Mesenchymal stem cell (in vitro differentiated cells and primary cell): ENCODE measurements around the gene CPNE9.
A peak's percentile ranks its signal among the peaks of the same experiment; 100 is the strongest.

Experiments used
- DNase-seq: peaks from one replicate; pipeline ENCODE4 v3.0.0-alpha.2; 2013
- H2AFZ ChIP-seq: one replicate; pipeline ENCODE4 v1.6.1; 2013; ENCODE audit warnings: low read depth, mild to moderate bottlenecking, control low read depth, inconsistent platforms, low read length, moderate library complexity
- H2AK5ac ChIP-seq: 2 replicates; pipeline ENCODE4 v1.6.1; 2013; ENCODE audit warnings: low read length, moderate library complexity, mild to moderate bottlenecking, inconsistent platforms; ENCODE audit not compliant: severe bottlenecking
- H2BK120ac ChIP-seq: one replicate; pipeline ENCODE4 v1.6.1; 2013; ENCODE audit warnings: low read depth, mild to moderate bottlenecking, inconsistent platforms, low read length, moderate library complexity
- H2BK12ac ChIP-seq, 2 experiments: one replicate each; pipeline ENCODE4 v1.6.1; 2013; ENCODE audit warnings: inconsistent platforms in 2 of 2, low read length in 2 of 2, mild to moderate bottlenecking in 2 of 2, moderate library complexity in 2 of 2, control low read depth in 1 of 2
- H2BK15ac ChIP-seq: one replicate; pipeline ENCODE4 v1.6.1; 2013; ENCODE audit warnings: mild to moderate bottlenecking, low read depth, inconsistent platforms; ENCODE audit not compliant: poor library complexity, severe bottlenecking
- H2BK5ac ChIP-seq: 2 replicates; pipeline ENCODE4 v1.6.1; 2013; ENCODE audit warnings: low read depth, mild to moderate bottlenecking, low read length, control low read depth, inconsistent platforms; ENCODE audit not compliant: poor library complexity, severe bottlenecking
- H3K14ac ChIP-seq, 2 experiments: one replicate each; pipeline ENCODE4 v1.6.1; 2013; ENCODE audit warnings: inconsistent platforms in 2 of 2, low read length in 2 of 2, control low read depth in 1 of 2, mild to moderate bottlenecking in 1 of 2, moderate library complexity in 1 of 2
- H3K18ac ChIP-seq, 2 experiments: one replicate each; pipeline ENCODE4 v1.6.1; 2013; ENCODE audit warnings: inconsistent platforms in 2 of 2, low read length in 2 of 2, control low read depth in 1 of 2, low read depth in 1 of 2, mild to moderate bottlenecking in 1 of 2
- H3K23ac ChIP-seq, 2 experiments: one replicate each; pipeline ENCODE4 v1.6.1; 2013; ENCODE audit warnings: inconsistent platforms in 2 of 2, low read length in 2 of 2, mild to moderate bottlenecking in 2 of 2, moderate library complexity in 2 of 2, control low read depth in 1 of 2
- H3K27ac ChIP-seq: 2 replicates; pipeline ENCODE4 v1.5.1; 2013; ENCODE audit warnings: mild to moderate bottlenecking, moderate library complexity, low read length, control low read depth, inconsistent platforms; ENCODE audit not compliant: poor library complexity, severe bottlenecking
- H3K27me3 ChIP-seq, 2 experiments: 2 replicates each; pipeline versions ENCODE4 v1.6.1 to v1.7.0; 2013; ENCODE audit warnings: low read length in 2 of 2, mild to moderate bottlenecking in 2 of 2, moderate library complexity in 2 of 2, control low read depth in 1 of 2, inconsistent platforms in 1 of 2; ENCODE audit not compliant: control insufficient read depth in 1 of 2, insufficient read depth in 1 of 2
- H3K36me3 ChIP-seq, 2 experiments: 2 replicates each; pipeline versions ENCODE4 v1.6.1 to v1.7.0; 2013; ENCODE audit warnings: low read length in 2 of 2, control low read depth in 1 of 2, inconsistent platforms in 1 of 2, low read depth in 1 of 2, mild to moderate bottlenecking in 1 of 2; ENCODE audit not compliant: insufficient read depth in 2 of 2, control insufficient read depth in 1 of 2
- H3K4ac ChIP-seq, 2 experiments: one replicate each; pipeline ENCODE4 v1.6.1; 2013; ENCODE audit warnings: inconsistent platforms in 2 of 2, low read length in 2 of 2, mild to moderate bottlenecking in 2 of 2, moderate library complexity in 2 of 2, control low read depth in 1 of 2, low read depth in 1 of 2
- H3K4me1 ChIP-seq: 2 replicates; pipeline ENCODE4 v1.6.1; 2013; ENCODE audit warnings: low read depth, low read length, control low read depth; ENCODE audit not compliant: control insufficient read depth, insufficient read depth
- H3K4me2 ChIP-seq: 2 replicates; pipeline ENCODE4 v1.6.1; 2013; ENCODE audit warnings: low read length, mild to moderate bottlenecking, inconsistent platforms; ENCODE audit not compliant: poor library complexity, severe bottlenecking
- H3K4me3 ChIP-seq, 2 experiments: 2 replicates each; pipeline versions ENCODE4 v1.5.1 to v1.7.0; 2013; ENCODE audit warnings: low read length in 2 of 2, mild to moderate bottlenecking in 2 of 2, control low read depth in 1 of 2, low read depth in 1 of 2; ENCODE audit not compliant: insufficient read depth in 1 of 2
- H3K79me1 ChIP-seq: replicated peaks from 2 replicates; pipeline ENCODE4 v1.6.1; 2013; ENCODE audit warnings: mild to moderate bottlenecking, control low read depth, low read length, inconsistent platforms; ENCODE audit not compliant: poor library complexity, severe bottlenecking
- H3K9ac ChIP-seq: 2 replicates; pipeline ENCODE4 v1.7.0; 2013; ENCODE audit warnings: mild to moderate bottlenecking, low read length, moderate library complexity
- H3K9me3 ChIP-seq: 2 replicates; pipeline ENCODE4 v1.7.0; 2013; ENCODE audit warnings: mild to moderate bottlenecking, low read length; ENCODE audit not compliant: control insufficient read depth
- H4K8ac ChIP-seq: one replicate; pipeline ENCODE4 v1.6.1; 2013; ENCODE audit warnings: inconsistent platforms, mild to moderate bottlenecking, low read length, moderate library complexity
- H4K91ac ChIP-seq: one replicate; pipeline ENCODE4 v1.6.1; 2013; ENCODE audit warnings: mild to moderate bottlenecking, low read length, inconsistent platforms
- WGBS: methylation state at CpG from one replicate; pipeline ENCODE4 v1.1.7; 2013; ENCODE audit warnings: mixed read lengths; 5-methylcytosine and 5-hydroxymethylcytosine counted together

CPNE9 gene

GRCh38 chr3:9715764-9716437 is 12.3 kb downstream of the CPNE9 start:
- DNase-seq: peak; percentile 87
- H3K4ac ChIP-seq: no peak overlapping the region
- 55% methylated on average over 6 of the region's 6 CpGs for WGBS
- H3K14ac ChIP-seq: no peak overlapping the region
- peaks cover 23 to 36% of the 10 kb centered on the region in 2 experiments for H3K27me3 ChIP-seq
- H3K23ac ChIP-seq: no peak overlapping the region
- H2AK5ac ChIP-seq: no peak overlapping the region
- H3K4me1 ChIP-seq: peaks cover 1% of the 10 kb centered on the region
- H3K9me3 ChIP-seq: no peaks in the 10 kb centered on the region
- no peak overlapping the region for H4K91ac ChIP-seq
- no peak overlapping the region for H2AFZ ChIP-seq
- H3K27ac ChIP-seq: no peak overlapping the region
- H3K4me2 ChIP-seq: no peak overlapping the region
- peak overlapping the region; percentile 48 for H3K9ac ChIP-seq
- no peak overlapping the region for H2BK120ac ChIP-seq
- H2BK15ac ChIP-seq: no peak overlapping the region
- no peak overlapping the region for H2BK12ac ChIP-seq
- H3K4me3 ChIP-seq: no peak overlapping the region
- H3K36me3 ChIP-seq: no peaks in the 10 kb centered on the region
- H2BK5ac ChIP-seq: no peak overlapping the region
- H3K18ac ChIP-seq: peak overlapping the region in 1 of 2 experiments; percentile 19
- H4K8ac ChIP-seq: no peak overlapping the region
- no peaks in the 10 kb centered on the region for H3K79me1 ChIP-seq

GRCh38 chr3:9716801-9717555 is 13.3 kb downstream of the CPNE9 start:
- 87% methylated on average over 3 of the region's 5 CpGs for WGBS
- H2AK5ac ChIP-seq: no peak overlapping the region
- no peak overlapping the region for H4K91ac ChIP-seq
- H3K79me1 ChIP-seq: no peaks in the 10 kb centered on the region
- H3K23ac ChIP-seq: no peak overlapping the region
- peaks cover 17 to 30% of the 10 kb centered on the region in 2 experiments for H3K27me3 ChIP-seq
- no peak overlapping the region for H3K4ac ChIP-seq
- no peak overlapping the region for H3K18ac ChIP-seq
- H3K4me1 ChIP-seq: peaks cover 1% of the 10 kb centered on the region
- H3K9ac ChIP-seq: no peak overlapping the region
- H3K14ac ChIP-seq: no peak overlapping the region
- H3K9me3 ChIP-seq: no peaks in the 10 kb centered on the region
- no peak overlapping the region for H2BK12ac ChIP-seq
- H3K27ac ChIP-seq: no peak overlapping the region
- H2BK5ac ChIP-seq: no peak overlapping the region
- H2BK120ac ChIP-seq: no peak overlapping the region
- no peak overlapping the region for H2BK15ac ChIP-seq
- no peak for DNase-seq
- no peak overlapping the region for H3K4me2 ChIP-seq
- no peak overlapping the region for H4K8ac ChIP-seq
- H2AFZ ChIP-seq: no peak overlapping the region
- no peak overlapping the region for H3K4me3 ChIP-seq
- H3K36me3 ChIP-seq: no peaks in the 10 kb centered on the region

DNA sequence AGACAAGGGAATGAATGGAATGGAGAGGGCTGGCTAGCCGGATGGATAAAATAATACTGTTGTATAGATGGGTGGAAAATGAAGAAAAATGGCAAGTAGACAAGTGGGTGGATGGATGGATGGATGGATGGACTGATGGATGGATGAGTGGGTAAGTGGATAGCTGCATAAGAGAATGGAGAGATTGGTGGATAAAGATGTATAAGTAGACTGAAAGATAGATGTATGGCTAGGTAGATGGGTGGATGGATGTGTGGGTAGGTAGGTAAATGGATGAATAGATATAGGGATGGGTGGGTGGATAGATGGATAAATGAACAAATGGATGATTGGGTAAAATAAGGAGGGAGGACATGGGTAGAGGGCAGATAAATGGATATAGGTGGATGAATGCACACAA is 13.9 kb downstream of the CPNE9 start:
- Histone ChIP-seq H3K9me3 (no peaks in the 10 kb centered on the region), H3K14ac (no peak overlapping the region), H2AFZ (no peak overlapping the region), H3K4ac (no peak overlapping the region), H2AK5ac (no peak overlapping the region), H3K23ac (no peak overlapping the region), H3K9ac (no peak overlapping the region), H3K18ac (no peak overlapping the region), H2BK5ac (no peak overlapping the region), H3K4me1 (peaks cover 1% of the 10 kb centered on the region), H4K8ac (no peak overlapping the region), H3K27me3 (peaks cover 11 to 24% of the 10 kb centered on the region in 2 experiments), H3K4me2 (no peak overlapping the region), H3K4me3 (no peak overlapping the region), H2BK120ac (no peak overlapping the region), H3K79me1 (no peaks in the 10 kb centered on the region), H3K27ac (no peak overlapping the region), H4K91ac (no peak overlapping the region), H3K36me3 (no peaks in the 10 kb centered on the region), H2BK15ac (no peak overlapping the region), H2BK12ac (no peak overlapping the region)
- WGBS: 89% methylated on average over 1 of the region's 1 CpG
- DNase-seq: no peak

DNA sequence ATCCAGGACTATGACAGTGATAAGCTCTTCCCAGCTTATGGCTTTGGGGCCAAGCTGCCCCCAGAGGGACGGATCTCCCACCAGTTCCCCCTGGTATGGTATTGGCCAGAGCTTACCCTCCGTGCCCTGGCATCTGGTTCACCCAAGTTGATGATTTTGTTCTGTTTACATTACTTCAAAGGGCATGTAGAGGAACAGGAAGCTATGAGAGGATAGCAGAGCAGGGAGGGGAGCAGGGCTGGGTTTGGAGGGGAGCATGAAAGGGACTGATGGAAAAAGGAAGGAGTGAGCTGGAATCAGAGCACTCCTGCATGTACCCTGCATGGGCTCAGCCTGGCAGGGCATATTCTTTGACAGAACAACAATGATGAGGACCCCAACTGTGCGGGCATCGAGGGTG is 14.5 kb downstream of the CPNE9 start:
- H2AFZ ChIP-seq: no peak overlapping the region
- H3K23ac ChIP-seq: no peak overlapping the region
- H3K18ac ChIP-seq: peak overlapping the region in 1 of 2 experiments; percentile 0
- no peak overlapping the region for H2BK120ac ChIP-seq
- 75% methylated on average over 4 of the region's 4 CpGs for WGBS
- H2BK12ac ChIP-seq: no peak overlapping the region
- no peak overlapping the region for H4K8ac ChIP-seq
- no peak overlapping the region for H3K4me3 ChIP-seq
- H3K79me1 ChIP-seq: no peaks in the 10 kb centered on the region
- no peak overlapping the region for H3K9ac ChIP-seq
- no peak overlapping the region for H2AK5ac ChIP-seq
- H3K27me3 ChIP-seq: peaks cover 9 to 22% of the 10 kb centered on the region in 2 experiments
- H3K36me3 ChIP-seq: no peaks in the 10 kb centered on the region
- H3K4me1 ChIP-seq: peaks cover 1% of the 10 kb centered on the region
- no peak overlapping the region for H4K91ac ChIP-seq
- H3K27ac ChIP-seq: no peak overlapping the region
- DNase-seq: no peak
- no peak overlapping the region for H3K4me2 ChIP-seq
- H2BK5ac ChIP-seq: no peak overlapping the region
- H3K4ac ChIP-seq: no peak overlapping the region
- H3K14ac ChIP-seq: peak overlapping the region in 1 of 2 experiments; percentile 29
- H2BK15ac ChIP-seq: no peak overlapping the region
- no peaks in the 10 kb centered on the region for H3K9me3 ChIP-seq
